GM21786 (cell line): ENCODE data around the gene PHRF1.
A peak's percentile ranks its signal among the peaks of the same experiment; 100 is the strongest.

ENCODE experiments used
- ATAC-seq: cut with Tn5 transposase; IDR thresholded peaks from one replicate; pipeline ENCODE4 v1.9.1; 2021; ENCODE audit not compliant: unreplicated experiment

Gene PHRF1

DNA sequence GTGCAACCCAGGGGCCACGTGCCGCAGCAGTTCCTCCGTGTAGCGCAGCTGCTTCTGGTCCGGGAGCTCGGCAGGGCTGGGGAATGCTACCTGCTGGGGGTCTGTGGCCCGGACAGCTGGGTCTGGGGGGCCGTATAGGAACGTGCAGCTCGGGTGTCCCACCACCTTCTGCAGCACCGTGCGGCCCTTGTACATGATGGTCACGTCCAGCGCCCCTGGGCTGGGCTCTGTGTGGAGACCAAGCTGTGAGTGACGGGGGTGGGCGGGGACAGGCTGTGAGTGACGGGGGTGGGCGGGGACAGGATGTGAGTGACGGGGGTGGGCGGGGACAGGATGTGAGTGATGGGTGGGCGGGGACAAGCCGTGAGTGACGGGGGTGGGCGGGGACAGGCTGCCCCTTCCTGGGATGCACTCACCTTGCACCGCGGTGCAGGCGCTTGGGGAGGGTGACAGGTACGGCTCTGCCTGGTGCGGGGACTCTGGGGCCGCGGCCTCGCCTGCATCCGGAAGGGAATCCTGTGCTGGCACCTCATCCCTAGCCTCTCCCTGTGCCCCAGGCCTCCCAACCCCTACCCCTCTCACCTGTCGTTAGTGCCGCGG is 37.2 kb downstream of the PHRF1 start:
- no peak for ATAC-seq

DNA sequence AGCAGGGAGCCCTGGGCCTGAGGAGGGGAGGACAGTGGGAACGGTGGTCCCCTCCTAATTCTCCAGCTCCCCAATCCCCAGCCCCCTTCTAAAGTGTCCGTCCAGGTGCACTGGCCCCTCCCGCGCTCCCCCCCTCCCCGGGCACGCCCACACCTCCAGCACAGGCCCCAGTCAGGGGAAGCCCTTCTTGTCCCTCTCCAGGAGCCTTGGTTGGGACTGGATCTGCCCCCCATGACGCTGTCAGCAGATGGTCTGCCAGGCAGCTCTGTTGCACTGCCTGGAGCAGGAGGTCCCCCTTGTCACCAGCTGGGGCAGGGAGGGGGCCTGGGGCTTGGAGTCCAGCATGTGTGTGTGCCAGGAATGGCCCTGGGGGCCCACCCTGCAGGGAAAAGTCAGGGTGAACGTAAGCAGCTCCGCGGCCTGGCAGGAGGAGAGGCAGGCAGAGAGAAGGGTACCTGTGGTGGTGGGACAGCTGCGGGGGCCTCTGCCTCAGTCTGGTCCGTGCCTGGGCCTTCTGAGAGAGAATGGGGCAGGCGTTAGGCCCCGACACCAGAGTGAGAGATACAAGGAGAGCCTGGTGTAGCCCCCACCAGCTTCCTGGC is 37.9 kb downstream of the PHRF1 start:
- ATAC-seq, result no peak

DNA sequence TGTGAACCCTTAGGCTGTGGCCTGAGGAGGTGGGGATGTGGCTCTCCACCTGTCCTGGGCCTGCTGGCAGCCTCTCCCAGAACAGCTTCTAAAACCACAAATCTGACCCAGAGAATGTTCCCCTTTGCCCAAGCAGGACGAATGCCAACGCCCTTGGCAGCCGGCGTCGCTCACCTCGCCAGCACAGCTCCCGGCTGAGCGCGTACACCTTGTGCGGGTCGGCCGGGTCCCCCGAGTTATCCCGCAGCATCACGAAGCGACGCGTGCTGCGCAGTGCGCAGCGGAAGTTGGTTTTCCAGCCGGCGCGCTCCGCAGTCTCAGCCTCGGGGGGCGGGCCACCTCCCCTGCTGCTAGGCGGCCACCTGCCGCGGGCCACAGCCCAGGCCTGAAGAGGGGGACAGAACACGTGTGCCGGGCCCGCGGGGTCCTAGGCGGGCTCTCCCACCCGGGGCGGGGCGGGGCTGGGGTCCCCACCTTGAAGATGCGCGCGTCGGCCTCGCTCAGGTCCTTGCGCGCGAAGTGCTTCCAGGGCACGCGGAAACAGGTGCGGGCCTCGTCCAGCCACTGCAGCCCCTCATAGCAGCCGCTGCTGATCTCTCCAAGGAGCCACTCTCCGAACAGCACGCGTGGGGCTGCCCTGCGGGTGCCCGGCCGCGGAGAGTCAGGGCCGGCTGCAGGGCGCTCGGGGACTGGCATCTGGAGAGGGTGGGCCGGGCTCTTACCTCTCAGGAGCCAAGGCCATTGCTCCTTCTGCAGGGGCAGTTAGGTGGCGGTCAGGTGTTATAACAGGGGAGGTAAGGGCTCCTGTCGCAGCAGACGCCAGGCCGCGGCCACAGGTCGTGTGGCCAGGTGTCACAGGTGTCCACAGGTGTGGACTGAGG is 38.6 kb downstream of the PHRF1 start:
- peak; percentile 1 for ATAC-seq

DNA sequence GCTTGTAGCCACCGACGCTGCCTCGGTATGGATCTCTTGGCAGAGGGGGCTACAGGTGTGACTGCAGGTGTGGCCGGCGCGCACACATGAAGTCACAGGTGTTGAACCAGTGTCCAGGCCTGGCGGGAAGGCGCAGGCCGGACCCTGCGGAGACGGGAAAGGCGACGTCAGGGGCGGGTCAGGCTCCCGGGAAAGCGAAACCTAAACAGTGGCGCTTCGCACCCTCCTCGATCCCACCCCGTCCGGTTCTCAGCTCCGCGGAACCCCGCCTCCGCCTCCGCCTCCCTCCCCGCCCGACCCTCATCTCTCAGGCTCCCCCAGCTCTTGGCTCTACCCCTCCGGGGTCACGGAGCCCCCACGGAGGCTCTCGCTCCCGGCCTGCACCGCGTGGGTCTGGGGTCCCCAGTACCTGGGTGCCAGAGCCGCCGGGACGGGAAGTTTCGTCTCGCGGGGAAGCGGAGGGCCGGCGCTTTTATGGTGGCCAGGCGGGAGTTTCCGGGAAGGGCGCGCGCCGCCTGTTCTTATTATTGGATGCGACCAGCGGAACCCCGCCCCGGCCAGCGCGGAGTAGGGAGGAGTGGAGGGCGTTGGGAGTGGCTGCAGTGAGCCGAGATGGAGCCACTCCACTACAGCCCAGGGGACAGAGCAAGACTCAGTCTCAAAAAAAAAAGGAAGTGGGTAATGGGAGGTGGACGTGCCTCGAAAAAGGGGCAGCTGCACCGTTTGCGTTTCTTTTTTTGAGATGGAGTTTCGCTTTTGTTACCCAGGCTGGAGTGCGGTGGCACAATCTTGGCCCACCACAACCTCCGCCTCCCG is 39.4 kb downstream of the PHRF1 start, which contains the start of gene IRF7:
IRF7 (minus strand) TSS at position 447 of the 816 bp plus-strand sequence. CDS start 586 bp downstream, outside the sequence.
- ATAC-seq, result peak; percentile 82

DNA sequence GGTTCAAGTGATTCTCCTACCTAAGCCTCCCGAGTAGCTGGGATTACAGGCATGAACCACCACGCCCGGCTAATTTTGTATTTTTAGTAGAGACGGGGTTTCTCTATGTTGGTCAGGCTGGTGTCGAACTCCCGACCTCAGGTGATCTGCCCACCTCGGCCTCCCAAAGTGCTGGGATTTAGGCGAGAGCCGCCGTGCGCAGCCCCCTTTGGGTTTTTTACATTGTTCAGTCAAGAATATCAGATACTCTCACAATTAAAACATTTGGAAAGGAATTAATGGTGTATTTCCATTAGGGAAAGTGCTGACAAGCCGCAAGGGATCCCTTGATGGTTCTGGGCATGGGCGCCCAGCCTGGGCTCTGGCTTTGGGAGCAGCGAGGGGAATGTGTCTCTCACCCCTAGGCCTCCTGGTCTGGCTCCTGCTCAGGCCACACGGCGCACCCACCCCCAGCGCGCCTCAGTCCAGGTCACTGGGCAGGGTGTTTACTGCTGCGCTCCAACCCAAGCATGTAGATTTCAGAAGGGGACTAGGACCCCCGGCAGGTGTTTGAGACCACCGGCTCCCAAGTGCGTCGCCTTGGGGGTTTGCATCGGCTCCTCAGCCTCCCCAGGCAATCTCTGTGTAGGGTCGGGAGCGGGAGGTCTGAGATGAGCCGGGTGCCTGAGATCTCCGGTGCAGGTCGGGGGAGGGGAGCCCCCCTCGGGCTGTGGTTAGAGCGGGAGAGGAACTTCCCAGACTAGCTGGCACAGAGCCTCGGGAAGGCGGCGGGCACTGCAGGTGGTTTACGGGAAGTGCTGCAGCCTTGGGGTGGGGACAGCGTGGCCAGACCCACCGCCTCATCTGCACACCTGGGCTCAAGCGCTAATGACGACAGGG is 40.3 kb downstream of the PHRF1 start:
- ATAC-seq, result no peak

DNA sequence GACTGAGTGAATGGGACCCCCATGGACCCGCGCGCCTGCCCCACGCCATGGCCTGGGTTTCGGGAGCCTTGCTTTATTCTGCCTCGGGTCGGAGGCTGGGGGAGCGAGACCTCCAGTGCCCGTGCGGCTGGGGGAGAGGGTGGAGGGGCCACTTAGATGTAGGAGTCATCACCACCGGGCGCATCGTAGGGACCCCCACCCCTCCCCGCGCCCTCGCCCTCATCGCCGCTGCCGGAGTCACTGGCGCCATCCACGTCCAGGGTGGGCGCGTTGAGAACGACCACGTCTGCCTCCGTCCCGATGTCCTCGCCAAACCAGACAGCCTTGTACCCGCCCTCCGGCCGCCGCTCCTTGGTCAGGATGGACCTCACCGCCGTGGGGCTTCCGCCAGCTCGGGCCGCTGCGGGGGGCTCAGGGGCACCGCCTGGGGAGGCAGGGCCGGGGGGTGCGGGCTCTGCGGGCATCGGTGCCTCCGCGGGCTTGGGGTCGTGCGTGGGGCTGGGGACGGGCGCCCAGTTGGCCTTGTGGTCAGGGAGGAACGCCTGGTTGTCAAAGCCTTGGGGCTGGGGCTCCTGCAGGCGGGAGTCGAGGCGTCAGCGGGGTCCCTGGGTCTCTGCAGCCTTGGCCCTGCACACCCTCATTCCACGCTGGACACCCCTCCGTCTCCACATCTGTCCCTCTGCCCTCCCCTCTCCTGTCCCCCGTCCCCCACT is 41.1 kb downstream of the PHRF1 start:
- ATAC-seq, result no peak

DNA sequence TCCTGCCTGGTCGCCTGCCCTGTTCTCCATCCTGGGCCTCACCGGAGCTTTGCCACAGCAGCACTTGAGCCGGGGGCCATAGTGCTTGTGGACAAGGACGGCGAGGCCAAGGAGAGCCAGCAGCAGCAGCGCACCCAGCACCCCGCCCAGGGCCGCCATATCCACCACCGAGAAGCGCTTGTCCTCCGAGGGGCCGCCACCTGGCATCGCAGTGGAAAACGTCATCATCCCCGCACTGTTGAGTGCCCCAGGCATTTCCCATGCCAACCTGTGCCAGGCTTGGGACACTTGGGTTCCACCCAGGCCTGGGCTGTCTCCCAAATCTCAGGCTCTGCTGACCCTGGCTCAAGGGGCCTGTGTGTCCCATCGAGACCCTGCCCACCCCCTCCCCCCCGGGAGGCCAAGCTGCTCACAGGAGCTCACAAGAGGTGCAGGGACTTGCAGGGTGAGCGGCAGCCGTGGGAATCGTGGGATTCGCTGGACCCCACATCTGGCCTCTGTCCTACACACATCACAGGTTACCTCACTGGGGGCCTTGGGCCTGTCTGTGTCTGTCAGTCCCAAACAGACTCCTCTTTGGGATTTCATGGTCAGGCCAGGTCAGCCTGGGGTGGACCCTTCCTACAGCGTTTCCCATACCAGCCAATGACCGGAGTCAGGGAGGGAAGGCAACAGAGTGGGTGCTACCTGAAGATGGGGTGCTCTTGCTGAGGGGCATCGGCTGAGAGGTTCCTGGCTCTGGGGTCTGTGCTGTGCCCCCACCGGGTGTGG is 41.8 kb downstream of the PHRF1 start:
- no peak for ATAC-seq

DNA sequence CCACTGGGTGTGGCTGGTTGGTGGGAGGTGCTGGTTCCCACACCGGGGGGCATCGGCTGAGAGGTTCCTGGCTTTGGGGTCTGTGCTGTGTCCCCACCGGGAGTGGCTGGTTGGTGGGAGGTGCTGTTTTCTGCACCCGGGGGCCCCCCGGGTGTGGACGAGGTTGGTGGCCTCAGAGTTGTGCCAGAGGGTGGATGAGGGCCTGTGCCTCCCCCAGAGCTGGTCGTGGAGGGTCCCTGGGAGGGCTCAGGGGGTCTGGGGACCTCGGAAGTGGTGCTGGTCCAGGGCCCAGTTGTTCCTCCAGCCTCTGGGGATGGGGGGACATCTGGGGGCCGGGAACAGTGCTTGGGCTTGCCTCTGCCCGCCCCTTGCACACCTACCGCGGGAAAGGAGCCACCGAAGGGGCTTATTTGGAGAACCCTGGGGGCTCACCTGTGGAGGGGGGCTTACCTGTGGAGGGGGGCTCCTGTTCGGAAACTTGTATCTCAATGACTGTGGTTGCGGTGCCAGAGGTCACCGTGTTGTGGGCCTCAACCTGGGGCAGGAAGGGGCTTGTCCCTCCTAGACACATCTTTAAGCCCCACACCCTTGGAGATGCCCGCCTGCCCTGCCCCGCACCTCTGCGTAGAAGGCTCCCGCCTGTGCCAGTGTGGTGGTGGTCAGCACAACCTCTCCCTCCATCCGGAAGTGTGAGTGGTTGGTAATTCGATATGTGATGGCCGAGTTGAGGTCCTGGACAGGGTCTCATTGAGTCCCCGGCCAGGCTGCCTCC is 42.8 kb downstream of the PHRF1 start:
- no peak for ATAC-seq

DNA sequence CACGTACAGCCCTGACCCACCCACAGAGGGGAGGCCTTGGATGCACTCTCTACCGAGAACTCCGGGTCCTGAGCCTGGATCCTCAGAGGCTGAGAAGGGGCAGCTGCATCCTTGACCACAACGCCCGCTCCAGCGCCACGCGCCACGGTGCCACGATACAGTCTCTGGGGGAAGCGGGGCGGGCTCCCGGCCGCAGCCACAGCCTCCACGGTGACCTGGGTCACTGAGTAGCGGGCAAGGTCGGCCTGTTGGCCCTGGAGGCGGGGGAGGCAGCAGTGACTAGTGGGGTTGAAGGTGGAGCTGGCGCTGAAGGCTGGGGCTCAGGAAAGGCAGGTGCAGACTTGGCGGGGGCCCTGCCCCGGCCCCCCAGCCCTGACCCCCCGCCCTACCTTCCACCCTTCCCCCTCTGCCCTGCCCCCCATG is 43.4 kb downstream of the PHRF1 start:
- no peak for ATAC-seq

DNA sequence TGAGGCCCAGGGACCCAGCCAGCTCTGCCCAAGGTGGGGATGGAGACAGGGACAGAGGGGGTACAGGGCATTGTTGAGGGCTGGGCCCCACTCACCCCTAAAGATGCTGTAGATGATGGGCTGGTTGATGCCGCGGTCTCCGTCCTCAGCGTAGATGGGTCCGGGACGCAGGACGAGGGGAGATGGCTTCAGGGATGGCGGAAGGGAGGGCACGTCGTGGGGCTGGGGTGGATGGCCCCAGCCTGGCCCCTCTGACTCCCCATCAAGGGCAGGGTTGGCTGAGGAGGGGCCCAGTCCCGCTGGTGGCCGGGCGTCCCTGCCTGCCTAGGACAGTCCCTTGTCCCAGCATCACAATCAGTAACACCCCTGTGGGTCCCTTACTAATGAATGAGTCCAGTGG is 43.9 kb downstream of the PHRF1 start:
- ATAC-seq, result no peak

DNA sequence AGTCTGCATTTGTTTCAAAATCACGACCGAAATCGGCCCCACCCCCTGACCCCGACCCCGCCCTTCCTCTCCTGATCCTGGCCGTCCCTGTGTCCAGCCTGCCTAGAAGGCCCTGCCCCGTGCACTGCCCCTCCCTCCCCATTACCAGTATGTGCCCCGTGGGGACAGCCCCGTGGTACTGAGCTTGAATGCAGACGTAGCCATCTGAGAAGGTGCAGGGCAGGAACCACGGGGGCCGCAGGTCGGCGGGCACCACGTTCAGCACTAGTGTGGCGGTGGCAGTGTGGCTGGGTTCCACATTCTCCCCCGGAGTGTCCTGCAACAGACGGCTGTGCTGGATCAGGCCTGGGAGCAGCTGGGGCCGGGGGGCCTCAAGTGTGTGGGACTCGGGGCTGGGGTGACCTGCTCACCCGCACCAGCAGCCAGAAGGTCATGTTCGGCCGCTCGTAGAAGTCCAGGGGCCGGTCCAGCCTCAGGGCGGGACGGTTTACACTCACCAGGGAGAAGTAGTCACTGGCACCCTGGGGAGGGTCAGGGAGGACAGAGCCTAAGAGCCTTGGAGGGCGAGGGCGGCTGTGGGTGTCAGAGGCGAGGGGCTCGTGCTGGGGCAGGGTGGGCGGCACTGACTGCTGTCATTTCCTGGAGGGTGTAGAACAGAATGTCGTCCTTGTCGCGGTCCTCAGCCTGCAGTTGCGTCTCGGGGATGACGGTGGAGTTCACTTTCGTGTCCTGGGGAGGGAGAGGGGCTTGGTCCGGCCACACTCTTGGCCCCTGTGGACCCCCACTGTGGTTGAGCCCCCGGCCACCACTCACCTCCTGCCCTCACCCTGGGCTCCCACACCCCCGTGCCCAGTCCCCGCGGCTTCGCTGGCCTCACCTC is 44.9 kb downstream of the PHRF1 start:
- no peak for ATAC-seq

DNA sequence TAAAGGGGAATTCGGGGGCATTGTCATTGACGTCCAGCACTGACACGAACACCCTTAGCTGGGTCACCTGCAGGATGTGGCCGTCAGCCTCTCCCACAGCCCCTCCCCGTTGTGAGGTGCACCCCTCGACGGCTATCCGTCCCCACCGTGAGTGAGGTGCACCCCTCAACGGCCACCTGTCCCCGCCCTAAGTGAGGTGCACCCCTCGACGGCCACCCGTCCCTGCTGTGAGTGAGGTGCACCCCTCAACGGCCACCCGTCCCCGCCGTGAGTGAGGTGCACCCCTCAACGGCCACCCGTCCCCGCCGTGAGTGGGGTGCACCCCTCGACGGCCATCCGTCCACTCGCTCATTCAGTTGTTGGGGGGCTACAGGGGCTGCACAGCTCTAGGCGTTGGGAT is 45.6 kb downstream of the PHRF1 start:
- no peak for ATAC-seq

DNA sequence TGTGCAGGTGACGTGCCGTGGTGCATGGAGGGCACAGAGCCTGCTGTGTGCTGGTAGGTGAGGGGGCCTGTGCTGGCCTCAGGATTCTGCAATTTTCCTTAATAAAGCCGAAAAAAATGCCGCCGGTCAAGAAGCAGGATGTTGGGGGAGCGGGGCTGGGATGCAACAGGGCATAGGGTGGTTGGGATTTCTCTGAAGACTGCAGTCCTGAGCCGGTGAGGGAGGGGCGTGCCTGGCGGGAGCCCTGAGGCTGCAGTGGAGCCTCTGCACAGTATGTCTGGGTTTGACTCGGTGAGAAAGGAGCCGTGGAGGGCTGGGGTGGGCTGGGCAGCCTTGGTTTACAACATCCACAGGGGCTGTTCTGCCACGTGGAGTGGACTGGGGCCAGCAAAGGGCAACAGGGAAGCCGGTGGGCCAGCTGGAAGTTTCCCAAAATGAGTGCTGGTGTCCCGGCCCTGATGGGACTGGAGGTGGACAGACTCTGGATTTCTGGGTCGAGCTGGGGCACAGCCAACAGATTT is 47.1 kb downstream of the PHRF1 start:
- no peak for ATAC-seq

DNA sequence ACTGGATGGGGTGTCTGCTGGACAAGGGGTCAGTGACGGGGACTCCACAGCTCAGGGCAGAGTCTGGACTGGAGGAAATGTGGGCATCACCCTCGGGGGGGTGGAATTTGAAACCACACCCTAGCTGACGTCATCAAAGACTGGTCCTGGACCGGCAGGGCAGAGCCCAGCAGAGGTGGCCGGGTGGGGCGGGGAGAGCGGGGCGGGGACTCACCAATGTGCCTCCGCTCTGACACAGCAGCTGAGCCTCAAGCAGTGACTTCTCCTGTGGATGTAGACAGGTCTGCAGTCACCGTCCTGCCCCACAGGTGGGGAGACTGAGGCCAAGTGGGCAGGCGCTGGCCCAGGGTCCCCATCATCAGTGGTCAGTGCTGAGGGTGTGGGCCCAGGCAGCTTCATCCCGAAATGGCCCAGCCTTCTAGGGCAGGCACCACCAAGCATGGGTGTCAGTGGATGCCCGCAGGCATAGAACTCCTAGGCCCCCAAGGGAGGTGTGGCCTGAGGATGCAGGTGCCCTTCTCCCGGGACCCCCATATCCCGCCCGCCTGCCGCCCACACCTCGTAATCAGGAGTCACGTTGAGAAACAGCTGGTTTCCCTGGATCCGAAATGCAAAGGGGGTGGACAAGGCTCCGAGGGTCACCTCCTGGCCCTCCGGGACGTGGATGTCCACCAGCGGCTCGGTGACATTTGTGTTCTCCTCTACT is 47.9 kb downstream of the PHRF1 start:
- ATAC-seq, result no peak

DNA sequence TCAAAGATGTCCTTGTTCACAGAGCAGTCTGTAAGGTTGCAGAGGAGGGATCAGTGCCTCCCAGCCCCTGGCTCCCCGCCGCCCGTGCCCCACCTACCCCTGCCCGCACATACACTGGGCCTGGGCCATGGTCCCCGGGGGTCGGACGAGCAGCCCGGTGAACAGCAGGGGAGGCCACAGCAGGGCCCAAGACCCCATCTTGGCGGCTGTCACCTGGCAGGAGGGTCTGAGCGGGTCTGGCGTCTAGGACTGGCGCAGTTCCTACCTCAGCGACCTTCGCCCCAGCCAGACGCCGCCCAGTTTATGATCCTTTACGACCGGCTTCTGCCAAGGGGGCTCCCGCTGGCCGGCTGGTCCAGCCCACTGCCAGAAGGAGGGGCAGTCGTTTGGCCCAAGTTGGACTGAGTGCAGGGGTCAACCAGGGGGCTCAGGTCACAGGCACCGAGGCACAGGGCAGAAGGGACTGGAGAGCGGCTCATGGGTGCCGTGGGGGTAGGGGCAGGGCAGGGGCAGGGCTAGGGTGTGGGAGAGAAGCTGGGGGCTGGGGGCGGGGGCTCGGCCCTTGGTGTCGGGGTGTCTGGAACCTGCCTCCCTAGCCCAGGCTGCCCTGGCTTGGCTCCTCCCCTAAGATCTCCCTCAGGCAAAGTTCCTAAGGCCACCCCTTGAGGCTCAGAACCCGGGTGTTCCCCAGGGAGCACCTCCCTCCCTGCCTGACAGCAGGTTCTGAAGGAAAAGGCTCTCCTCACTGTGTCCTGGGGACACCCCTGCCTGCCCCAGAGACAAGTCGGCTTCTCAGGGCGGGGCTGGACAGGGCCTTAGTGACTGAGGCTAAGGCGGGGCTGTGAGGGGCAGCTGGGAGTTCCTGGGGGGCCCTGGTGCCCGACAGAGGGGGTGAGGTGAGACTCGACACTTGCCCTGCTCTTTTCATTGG is 48.7 kb downstream of the PHRF1 start, which contains the start of gene CDHR5:
CDHR5 (minus strand) TSS at position 251 of the 931 bp plus-strand sequence; CDS start at position 198, 53 bp downstream.
- ATAC-seq, result no peak
